ENCODE results near the gene ZBTB12. TPM values are rescaled to one million over a fixed set of nuclear protein-coding genes. Genes with fewer than 3 reads are reported as not detected.
A peak's percentile ranks its signal among the peaks of the same experiment; 100 is the strongest.

The ZBTB12 gene
- total and polyA plus RNA-seq, 2 of the 13 experiments (the other 11 are each of a cell fraction or from before 2014, with no cell fraction given) = 4.8 to 6.0 TPM

- TF ChIP-seq ZNF569 (CRISPR knock-in tag; IDR thresholded peaks at IDR 0.05; ENCODE audit: borderline replicate concordance) (no peak; the same call in 1 of the 2 replicates), ARNTL (CRISPR knock-in tag; IDR thresholded peaks at IDR 0.05) (peak; percentile 69), ZNF562 (CRISPR knock-in tag; IDR thresholded peaks at IDR 0.05; ENCODE audit: borderline replicate concordance) (no peak), ZNF530 (CRISPR knock-in tag; IDR thresholded peaks at IDR 0.05; ENCODE audit: low read depth) (0 out of 2 replicates have a peak, but pooled peaks have one; percentile 73), ZNF232 (CRISPR knock-in tag; IDR thresholded peaks at IDR 0.05; ENCODE audit: borderline replicate concordance) (peak; percentile 82; the same call in 1 of the 2 replicates), ZSCAN25 (CRISPR knock-in tag; IDR thresholded peaks at IDR 0.05) (no peak; the same call in 1 of the 2 replicates), ZNF275 (CRISPR knock-in tag; IDR thresholded peaks at IDR 0.05; ENCODE audit: borderline replicate concordance) (peak; percentile 95), ZNF354B (CRISPR knock-in tag; IDR thresholded peaks at IDR 0.05) (no peak; the same call in 1 of the 2 replicates), ZNF234 (CRISPR knock-in tag; conservative IDR thresholded peaks at IDR 0.05) (no peak), FOXK1 (CRISPR knock-in tag; IDR thresholded peaks at IDR 0.05; ENCODE audit: borderline replicate concordance, low read depth) (peak; percentile 82; the same call in 1 of the 2 replicates), ZSCAN12 (CRISPR knock-in tag; IDR thresholded peaks at IDR 0.05) (peak; percentile 19; the same call in 1 of the 2 replicates), ZNF558 (CRISPR knock-in tag; IDR thresholded peaks at IDR 0.05; ENCODE audit: borderline replicate concordance) (peak; percentile 73; the same call in 1 of the 2 replicates), ZNF10 (CRISPR knock-in tag; IDR thresholded peaks at IDR 0.05; ENCODE audit: borderline replicate concordance, low read depth) (no peak), MYC (CRISPR knock-in tag; IDR thresholded peaks at IDR 0.05; ENCODE audit: borderline replicate concordance) (peak; percentile 67), BCL6 (CRISPR knock-in tag; IDR thresholded peaks at IDR 0.05) (peak; percentile 60), KDM3A (CRISPR knock-in tag; IDR thresholded peaks at IDR 0.05; ENCODE audit: low read depth) (peak; percentile 75; the same call in 1 of the 2 replicates), PBX3 (CRISPR knock-in tag; IDR thresholded peaks at IDR 0.05; ENCODE audit: borderline replicate concordance) (no peak), NCOA1 (CRISPR knock-in tag; IDR thresholded peaks at IDR 0.05) (peak; percentile 89; the same call in 1 of the 2 replicates), POLR2G (IDR thresholded peaks at IDR 0.05; ENCODE audit: low read depth, low read length) (peak; percentile 100), ZNF17 (CRISPR knock-in tag; IDR thresholded peaks at IDR 0.05) (no peak), ZBTB42 (CRISPR knock-in tag; IDR thresholded peaks at IDR 0.05) (0 out of 2 replicates have a peak, but pooled peaks have one; percentile 40), ZEB1 (IDR thresholded peaks at IDR 0.05; ENCODE audit: insufficient replicate concordance, low read depth) (peak; percentile 76)
- TF ChIP-seq, protein P1, sequence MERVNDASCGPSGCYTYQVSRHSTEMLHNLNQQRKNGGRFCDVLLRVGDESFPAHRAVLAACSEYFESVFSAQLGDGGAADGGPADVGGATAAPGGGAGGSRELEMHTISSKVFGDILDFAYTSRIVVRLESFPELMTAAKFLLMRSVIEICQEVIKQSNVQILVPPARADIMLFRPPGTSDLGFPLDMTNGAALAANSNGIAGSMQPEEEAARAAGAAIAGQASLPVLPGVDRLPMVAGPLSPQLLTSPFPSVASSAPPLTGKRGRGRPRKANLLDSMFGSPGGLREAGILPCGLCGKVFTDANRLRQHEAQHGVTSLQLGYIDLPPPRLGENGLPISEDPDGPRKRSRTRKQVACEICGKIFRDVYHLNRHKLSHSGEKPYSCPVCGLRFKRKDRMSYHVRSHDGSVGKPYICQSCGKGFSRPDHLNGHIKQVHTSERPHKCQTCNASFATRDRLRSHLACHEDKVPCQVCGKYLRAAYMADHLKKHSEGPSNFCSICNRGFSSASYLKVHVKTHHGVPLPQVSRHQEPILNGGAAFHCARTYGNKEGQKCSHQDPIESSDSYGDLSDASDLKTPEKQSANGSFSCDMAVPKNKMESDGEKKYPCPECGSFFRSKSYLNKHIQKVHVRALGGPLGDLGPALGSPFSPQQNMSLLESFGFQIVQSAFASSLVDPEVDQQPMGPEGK (CRISPR knock-in tag; IDR thresholded peaks at IDR 0.05) = peak; percentile 81
- TF ChIP-seq, protein P2, sequence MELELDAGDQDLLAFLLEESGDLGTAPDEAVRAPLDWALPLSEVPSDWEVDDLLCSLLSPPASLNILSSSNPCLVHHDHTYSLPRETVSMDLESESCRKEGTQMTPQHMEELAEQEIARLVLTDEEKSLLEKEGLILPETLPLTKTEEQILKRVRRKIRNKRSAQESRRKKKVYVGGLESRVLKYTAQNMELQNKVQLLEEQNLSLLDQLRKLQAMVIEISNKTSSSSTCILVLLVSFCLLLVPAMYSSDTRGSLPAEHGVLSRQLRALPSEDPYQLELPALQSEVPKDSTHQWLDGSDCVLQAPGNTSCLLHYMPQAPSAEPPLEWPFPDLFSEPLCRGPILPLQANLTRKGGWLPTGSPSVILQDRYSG (CRISPR knock-in tag; IDR thresholded peaks at IDR 0.05) = 0 out of 2 replicates have a peak, but pooled peaks have one; percentile 43
Observed at GRCh38 chr6:31862344-31863235, 39.3 kb downstream of the ZBTB12 start, which contains the start of gene NEU1 (continued).

Data from HepG2 (cell line).